IgD-negative memory B cell (primary cell): ENCODE results near the gene RASGRF2. TPM values are rescaled to one million over a fixed set of nuclear protein-coding genes. Genes with fewer than 3 reads are reported as not detected.

Experiments
- H3K27ac Mint-ChIP-seq, 3 donors: one replicate each; pipeline ENCODE4 v1.8.0; 2020 to 2022; ENCODE audit warnings: mild to moderate bottlenecking in 3 of 3, mixed read lengths in 3 of 3, moderate library complexity in 1 of 3
- H3K27me3 Mint-ChIP-seq: one replicate; pipeline ENCODE4 v1.8.0; 2021; ENCODE audit warnings: mixed read lengths
- H3K36me3 Mint-ChIP-seq: one replicate; pipeline ENCODE4 v1.8.0; 2020; ENCODE audit warnings: mild to moderate bottlenecking, mixed read lengths
- H3K4me1 Mint-ChIP-seq, 3 donors: one replicate each; pipeline ENCODE4 v1.8.0; 2020 to 2022; ENCODE audit warnings: mixed read lengths in 3 of 3, mild to moderate bottlenecking in 1 of 3
- H3K4me3 Mint-ChIP-seq, 4 donors: one replicate each; pipeline ENCODE4 v1.8.0; 2020 to 2022; ENCODE audit warnings: mild to moderate bottlenecking in 4 of 4, mixed read lengths in 4 of 4, moderate library complexity in 3 of 4
- H3K9me3 Mint-ChIP-seq, 3 donors: one replicate each; pipeline ENCODE4 v1.8.0; 2020 to 2021; ENCODE audit warnings: mixed read lengths in 3 of 3, mild to moderate bottlenecking in 1 of 3
- polyA plus RNA-seq: library from polyadenylated mRNA; unstranded; fragments of 300-500 nt; fragmentation: Illumina TruSeq; gene quantifications from one replicate; pipeline ENCODE4 v1.2.3, GENCODE V29; 2021

Gene RASGRF2
- polyA plus RNA-seq, 1 donor from 2014 or later: 0.46 TPM

DNA sequence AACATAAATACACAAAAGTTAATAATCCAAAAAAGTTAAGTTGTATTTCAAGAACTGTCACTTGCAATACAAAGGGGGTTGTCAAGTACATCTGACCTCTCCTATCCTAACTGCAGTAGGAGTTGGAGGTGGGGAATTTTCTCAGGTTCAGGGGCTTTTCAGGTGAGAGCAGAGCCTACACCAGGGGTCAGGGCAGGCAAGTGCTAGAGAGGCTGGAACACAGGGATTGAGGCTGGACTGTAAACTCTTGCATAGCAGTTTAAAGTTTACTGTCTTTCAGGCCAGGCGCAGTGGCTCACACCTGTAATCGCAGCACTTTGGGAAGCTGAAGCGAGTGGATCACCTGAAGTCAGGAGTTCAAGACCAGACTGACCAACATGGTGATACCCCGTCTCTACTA lies 25.4 kb upstream of the RASGRF2 start:
- peaks cover 0 to 5% (median 2%) of the 10 kb centered on the region in 3 donors for H3K9me3 Mint-ChIP-seq
- H3K27ac Mint-ChIP-seq: no peak overlapping the region
- H3K4me3 Mint-ChIP-seq: no peak overlapping the region
- H3K36me3 Mint-ChIP-seq: no peaks in the 10 kb centered on the region
- H3K27me3 Mint-ChIP-seq: no peaks in the 10 kb centered on the region
- H3K4me1 Mint-ChIP-seq: no peaks in the 10 kb centered on the region

DNA sequence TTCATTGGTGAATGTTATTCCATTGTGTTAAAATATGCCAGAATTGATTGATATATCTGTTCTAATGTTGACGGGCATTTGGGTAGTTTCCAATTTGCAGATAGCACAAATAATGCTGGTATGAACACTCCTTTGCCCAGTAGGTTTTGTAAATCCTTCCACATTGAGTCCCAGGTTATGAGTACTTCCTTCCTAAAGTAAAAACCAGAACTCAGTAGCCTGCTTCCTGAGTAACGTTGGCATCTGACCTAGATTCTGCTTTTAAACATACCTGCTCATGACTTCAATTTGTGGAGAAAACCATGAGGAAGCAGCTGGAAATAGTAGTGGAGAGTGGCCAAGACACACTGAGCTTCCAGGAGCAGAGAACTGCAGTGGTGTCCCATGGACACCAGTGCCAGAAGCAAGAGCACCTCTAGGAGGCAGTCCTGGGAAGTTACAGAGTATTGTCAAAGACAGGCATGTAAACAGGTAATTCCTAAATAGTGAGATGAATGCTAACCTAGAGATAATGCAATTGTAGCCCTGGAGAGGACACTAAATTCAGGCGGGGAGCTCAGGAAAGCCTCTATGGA lies 24.3 kb upstream of the RASGRF2 start:
- H3K27ac Mint-ChIP-seq: no peak overlapping the region
- peaks cover 0 to 5% (median 2%) of the 10 kb centered on the region in 3 donors for H3K9me3 Mint-ChIP-seq
- H3K27me3 Mint-ChIP-seq: no peaks in the 10 kb centered on the region
- H3K4me1 Mint-ChIP-seq: no peaks in the 10 kb centered on the region
- no peak overlapping the region for H3K4me3 Mint-ChIP-seq
- no peaks in the 10 kb centered on the region for H3K36me3 Mint-ChIP-seq

GRCh38 chr5:80936881-80937280 lies 23.3 kb upstream of the RASGRF2 start:
- Mint-ChIP-seq H3K27ac (no peak overlapping the region), H3K36me3 (no peaks in the 10 kb centered on the region), H3K4me1 (no peaks in the 10 kb centered on the region), H3K4me3 (no peak overlapping the region), H3K27me3 (peaks cover 1% of the 10 kb centered on the region), H3K9me3 (peaks cover 0 to 5% (median 2%) of the 10 kb centered on the region in 3 donors)

DNA sequence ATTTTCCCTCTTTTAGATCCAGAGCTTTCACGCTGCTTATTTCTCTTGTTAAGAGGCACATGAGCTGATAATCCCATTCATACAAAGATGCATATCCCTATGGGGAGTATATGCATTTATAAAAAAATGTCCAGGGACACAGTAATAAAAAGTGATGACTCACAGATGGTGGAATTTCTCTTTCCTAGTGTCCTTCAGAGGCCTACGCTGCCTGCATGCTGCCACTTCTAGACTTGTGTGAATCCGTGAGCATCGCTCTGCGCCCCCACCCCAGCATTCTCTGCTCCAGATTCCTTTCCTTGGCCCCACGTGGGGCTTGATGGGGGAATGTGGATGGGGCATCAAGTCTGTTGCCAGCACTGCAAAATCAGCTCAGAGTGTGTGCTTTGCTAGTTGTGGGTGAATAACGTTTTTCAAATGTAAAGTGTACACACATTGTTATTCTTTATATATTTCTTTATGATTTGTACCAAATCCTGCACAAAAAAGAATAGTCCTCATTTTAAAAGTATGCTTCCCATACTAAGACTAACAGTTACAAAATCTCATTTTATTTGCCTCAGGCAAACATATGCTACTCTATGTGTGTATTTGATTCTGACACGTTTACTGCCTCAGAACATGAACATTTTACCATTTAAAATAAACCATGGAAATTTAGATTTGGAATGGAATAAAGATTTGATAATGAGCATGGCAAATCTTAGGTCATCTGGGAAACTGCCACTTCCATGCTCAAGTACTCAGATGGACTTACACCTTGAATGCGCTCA lies 22.4 kb upstream of the RASGRF2 start:
- Mint-ChIP-seq H3K36me3 (no peaks in the 10 kb centered on the region), H3K9me3 (peaks cover 0 to 5% (median 2%) of the 10 kb centered on the region in 3 donors), H3K4me1 (no peaks in the 10 kb centered on the region), H3K4me3 (no peak overlapping the region), H3K27ac (no peak overlapping the region), H3K27me3 (peaks cover 1% of the 10 kb centered on the region)

DNA sequence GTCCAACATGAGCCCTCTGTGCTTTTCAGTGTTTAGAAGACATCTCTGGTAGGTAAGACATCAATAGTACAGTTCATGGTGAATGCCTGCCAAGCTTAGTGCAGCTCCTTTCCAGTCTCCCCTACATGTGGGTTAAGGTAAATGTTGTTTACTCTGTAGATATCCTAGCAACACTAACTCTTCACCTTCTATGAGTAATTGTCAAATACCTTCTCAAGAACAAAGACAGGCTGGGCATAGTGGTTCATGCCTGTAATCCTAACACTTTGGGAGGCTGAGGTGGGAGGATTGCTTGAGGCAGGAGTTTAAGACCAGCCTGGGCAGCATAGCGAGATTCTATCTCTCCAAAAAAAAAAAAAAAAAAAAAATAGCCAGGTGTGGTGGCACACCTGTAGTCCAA lies 18.7 kb upstream of the RASGRF2 start:
- no peaks in the 10 kb centered on the region for H3K4me1 Mint-ChIP-seq
- peaks cover 3% of the 10 kb centered on the region for H3K36me3 Mint-ChIP-seq
- no peak overlapping the region for H3K4me3 Mint-ChIP-seq
- peaks cover 0 to 14% (median 2%) of the 10 kb centered on the region in 3 donors for H3K9me3 Mint-ChIP-seq
- no peak overlapping the region for H3K27ac Mint-ChIP-seq
- peaks cover 1% of the 10 kb centered on the region for H3K27me3 Mint-ChIP-seq

DNA sequence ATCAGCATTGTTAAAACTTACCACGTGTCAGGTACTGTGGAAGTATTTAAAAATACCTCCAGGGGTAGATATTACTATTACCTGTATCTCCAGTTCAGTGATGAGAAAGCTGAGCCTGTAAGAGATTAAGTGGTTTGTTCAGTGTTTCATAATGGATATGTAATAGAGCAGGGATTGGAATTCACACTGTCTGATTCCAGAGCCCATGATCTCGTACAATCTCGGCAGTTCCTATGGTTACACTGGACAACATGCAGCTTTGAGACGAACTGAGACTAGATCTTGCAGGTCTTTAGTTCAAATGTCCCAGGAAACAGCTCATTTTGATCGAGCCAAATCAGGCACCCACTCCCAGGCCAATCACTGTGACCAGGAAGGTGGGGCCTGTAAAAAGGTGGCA lies 8.8 kb upstream of the RASGRF2 start:
- no peaks in the 10 kb centered on the region for H3K4me1 Mint-ChIP-seq
- H3K36me3 Mint-ChIP-seq: no peaks in the 10 kb centered on the region
- peaks cover 3 to 9% (median 5%) of the 10 kb centered on the region in 3 donors for H3K9me3 Mint-ChIP-seq
- H3K4me3 Mint-ChIP-seq: no peak overlapping the region
- no peak overlapping the region for H3K27ac Mint-ChIP-seq
- H3K27me3 Mint-ChIP-seq: peaks cover 9% of the 10 kb centered on the region

DNA sequence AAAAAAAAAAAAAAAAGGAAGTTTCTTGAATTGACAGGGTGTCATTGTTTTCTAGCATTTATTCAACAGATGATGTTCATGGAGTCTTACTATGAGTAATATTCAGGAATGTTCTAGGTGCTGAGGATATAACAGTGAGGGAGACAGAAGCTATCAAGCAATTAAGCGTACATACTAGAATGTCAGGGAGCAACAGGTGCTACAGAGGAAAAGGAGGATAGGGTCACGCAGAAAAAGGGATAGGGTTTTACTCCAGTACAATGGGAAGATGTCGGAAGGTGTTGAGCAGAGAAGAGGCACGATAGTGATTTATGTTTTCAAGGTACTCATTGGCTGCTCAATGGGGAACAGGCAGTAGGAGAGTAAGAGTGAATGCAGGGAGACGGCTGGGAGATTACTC lies 6.6 kb upstream of the RASGRF2 start:
- no peak overlapping the region for H3K27ac Mint-ChIP-seq
- H3K4me3 Mint-ChIP-seq: no peak overlapping the region
- H3K4me1 Mint-ChIP-seq: no peaks in the 10 kb centered on the region
- peaks cover 0 to 3% (median 3%) of the 10 kb centered on the region in 3 donors for H3K9me3 Mint-ChIP-seq
- peaks cover 3% of the 10 kb centered on the region for H3K36me3 Mint-ChIP-seq
- H3K27me3 Mint-ChIP-seq: peaks cover 6% of the 10 kb centered on the region

DNA sequence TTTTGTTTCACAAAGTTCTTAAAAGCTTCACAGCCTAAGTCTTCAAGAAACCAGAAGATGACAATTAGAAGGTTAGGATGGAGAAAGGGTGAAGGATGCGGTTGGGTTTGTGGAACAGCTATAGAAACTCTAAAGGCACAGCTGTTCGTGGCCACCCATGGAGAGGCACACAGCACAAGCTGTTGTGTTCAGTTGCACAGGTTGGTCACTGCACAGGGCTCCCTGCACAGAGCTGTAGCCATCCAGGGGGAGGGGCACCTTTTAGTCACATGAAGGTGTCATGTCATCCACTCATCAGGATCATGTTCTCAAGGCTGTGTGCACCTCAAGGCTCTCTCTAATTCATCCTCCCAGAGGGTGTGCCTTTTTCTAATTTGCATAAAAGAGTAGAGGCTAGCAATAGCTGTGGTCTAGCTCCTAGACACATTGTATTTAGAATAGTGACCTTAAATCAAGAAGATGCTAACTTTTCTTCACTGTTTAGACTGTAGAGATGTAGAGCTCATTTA lies 5.0 kb upstream of the RASGRF2 start:
- peaks cover 6% of the 10 kb centered on the region for H3K36me3 Mint-ChIP-seq
- no peak overlapping the region for H3K4me3 Mint-ChIP-seq
- H3K9me3 Mint-ChIP-seq: peaks cover 3 to 7% (median 3%) of the 10 kb centered on the region in 3 donors
- H3K27me3 Mint-ChIP-seq: peaks cover 12% of the 10 kb centered on the region
- no peak overlapping the region for H3K27ac Mint-ChIP-seq
- peaks cover 5 to 6% (median 5%) of the 10 kb centered on the region in 3 donors for H3K4me1 Mint-ChIP-seq

GRCh38 chr5:80956272-80956671 lies 3.9 kb upstream of the RASGRF2 start:
- Mint-ChIP-seq H3K36me3 (peaks cover 6% of the 10 kb centered on the region), H3K9me3 (peaks cover 3 to 5% (median 3%) of the 10 kb centered on the region in 3 donors), H3K27me3 (peaks cover 16% of the 10 kb centered on the region), H3K4me1 (peaks cover 6 to 8% (median 8%) of the 10 kb centered on the region in 3 donors), H3K27ac (no peak overlapping the region), H3K4me3 (no peak overlapping the region)

DNA sequence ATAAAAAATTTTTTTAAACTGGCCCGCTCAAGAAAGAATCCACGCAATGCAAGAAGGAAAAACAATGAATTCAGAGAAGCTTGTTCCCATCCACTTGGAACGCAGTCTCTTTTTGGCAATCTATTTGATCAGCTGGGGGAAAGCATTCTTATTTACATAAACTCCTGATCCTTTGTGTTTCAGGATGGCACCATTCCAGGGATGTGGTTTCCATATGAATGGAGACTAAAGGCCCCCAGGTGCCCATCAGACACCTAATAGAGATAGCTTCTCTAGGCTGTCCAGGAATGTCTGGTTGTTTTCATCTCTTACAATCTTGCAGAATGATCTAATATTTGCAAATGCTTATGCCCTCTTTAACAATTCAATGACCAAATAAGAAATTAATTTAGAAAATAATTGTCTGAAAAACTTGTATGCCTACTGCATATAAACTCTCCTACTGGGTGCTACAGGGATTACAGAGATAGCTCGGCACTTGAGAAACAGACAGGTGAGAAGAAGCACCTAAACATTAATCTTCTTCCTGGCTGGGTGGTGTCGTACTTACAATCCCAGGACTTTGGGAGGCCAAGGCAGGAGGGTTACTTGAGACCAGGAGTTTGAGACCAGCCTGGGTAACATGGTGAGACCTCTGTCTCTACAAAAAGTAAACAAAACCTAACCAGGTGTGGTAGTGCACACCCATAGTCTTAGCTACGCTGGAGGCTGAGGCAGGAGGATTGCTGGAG lies 3.0 kb upstream of the RASGRF2 start:
- H3K4me3 Mint-ChIP-seq: no peak overlapping the region
- peaks cover 6 to 8% (median 8%) of the 10 kb centered on the region in 3 donors for H3K4me1 Mint-ChIP-seq
- peaks cover 6% of the 10 kb centered on the region for H3K36me3 Mint-ChIP-seq
- H3K27ac Mint-ChIP-seq: no peak overlapping the region
- H3K27me3 Mint-ChIP-seq: peaks cover 19% of the 10 kb centered on the region
- H3K9me3 Mint-ChIP-seq: peaks cover 0 to 4% (median 3%) of the 10 kb centered on the region in 3 donors

- Mint-ChIP-seq H3K9me3 (peaks cover 0 to 4% (median 3%) of the 10 kb centered on the region in 3 donors), H3K4me3 (no peak overlapping the region), H3K27me3 (peaks cover 27% of the 10 kb centered on the region), H3K27ac (no peak overlapping the region), H3K36me3 (peaks cover 6% of the 10 kb centered on the region), H3K4me1 (peaks cover 6 to 8% (median 8%) of the 10 kb centered on the region in 3 donors)
Measured at GRCh38 chr5:80958616-80959015, 1.5 kb upstream of the RASGRF2 start.

GRCh38 chr5:80959138-80959537 lies 1.0 kb upstream of the RASGRF2 start:
- H3K4me3 Mint-ChIP-seq: peak overlapping the region in 2 of 4 donors; percentile 5 to 54
- H3K36me3 Mint-ChIP-seq: peaks cover 6% of the 10 kb centered on the region
- peaks cover 6 to 8% (median 8%) of the 10 kb centered on the region in 3 donors for H3K4me1 Mint-ChIP-seq
- H3K27ac Mint-ChIP-seq: no peak overlapping the region
- H3K9me3 Mint-ChIP-seq: peaks cover 0 to 4% (median 3%) of the 10 kb centered on the region in 3 donors
- peaks cover 27% of the 10 kb centered on the region for H3K27me3 Mint-ChIP-seq

DNA sequence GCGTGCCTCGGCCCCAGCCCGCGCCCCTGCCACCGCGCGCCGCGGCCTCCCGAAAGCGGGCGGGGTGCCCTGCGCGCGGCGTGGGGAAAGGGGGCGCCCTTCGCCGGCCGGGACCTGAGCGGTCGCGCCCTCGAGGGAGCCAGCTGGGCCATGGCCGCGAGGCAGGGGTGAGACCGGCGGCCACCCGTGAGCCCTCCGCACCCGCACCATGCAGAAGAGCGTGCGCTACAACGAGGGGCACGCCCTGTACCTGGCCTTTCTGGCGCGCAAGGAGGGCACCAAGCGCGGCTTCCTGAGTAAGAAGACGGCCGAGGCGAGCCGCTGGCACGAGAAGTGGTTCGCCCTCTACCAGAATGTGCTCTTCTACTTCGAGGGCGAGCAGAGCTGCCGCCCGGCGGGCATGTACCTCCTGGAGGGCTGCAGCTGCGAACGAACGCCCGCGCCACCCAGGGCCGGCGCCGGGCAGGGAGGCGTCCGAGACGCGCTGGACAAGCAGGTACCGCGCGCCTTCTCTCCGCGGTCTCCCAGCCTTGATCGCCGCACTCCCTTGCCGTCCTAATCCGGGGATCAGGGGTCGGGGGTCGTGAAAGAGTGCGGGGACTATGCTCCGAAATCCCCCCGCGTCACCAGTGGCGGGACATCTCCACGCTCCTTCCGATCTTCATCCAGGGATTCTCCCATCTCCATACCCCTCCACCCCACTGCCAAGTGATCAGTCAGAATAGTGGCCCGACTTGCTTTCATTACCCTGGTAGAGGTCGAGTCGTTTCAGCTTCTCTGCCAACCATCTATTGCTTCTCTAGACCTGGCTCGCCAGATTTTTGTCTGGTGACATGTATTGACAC lies 590 bp downstream of the RASGRF2 start:
- H3K36me3 Mint-ChIP-seq: peaks cover 6% of the 10 kb centered on the region
- peaks cover 29% of the 10 kb centered on the region for H3K27me3 Mint-ChIP-seq
- peaks cover 0 to 7% (median 3%) of the 10 kb centered on the region in 3 donors for H3K9me3 Mint-ChIP-seq
- H3K4me1 Mint-ChIP-seq: peaks cover 6 to 8% (median 8%) of the 10 kb centered on the region in 3 donors
- H3K4me3 Mint-ChIP-seq: peak overlapping the region in 3 of 4 donors; percentile 50 to 91 (median 79)
- peak overlapping the region in 1 of 3 donors; percentile 65 for H3K27ac Mint-ChIP-seq
